GM12878 (cell line): Measurements from ENCODE around the gene RPAP3. TPM values are rescaled to one million over a fixed set of nuclear protein-coding genes. Genes with fewer than 3 reads are reported as not detected.

Experiments used
- ATAC-seq: fragments of 200-7000 bp; cut with Tn5 transposase; 3 replicates; pipeline ENCODE4 v1.9.1; 2020; ENCODE audit warnings: mild to moderate bottlenecking, moderate library complexity
- BruUV-seq: library from RNA; stranded (reverse); fragments of 400-500 nt; replicated peaks from 2 replicates; lab custom pipeline; 2021; lab: Mats Ljungman, UMichigan
- CTCF ChIA-PET: fragments of 300-600 bp; sonication (Branson Sonifier 250); formaldehyde crosslinking; extraction: SDS; loops from one replicate; lab custom pipeline; 2021; ENCODE audit warnings: inconsistent platforms; lab: Yijun Ruan, JAX
- POLR2A ChIA-PET: fragments of 350-600 bp; formaldehyde crosslinking; extraction: SDS; loops from one replicate; lab custom pipeline; 2021; ENCODE audit warnings: inconsistent platforms; lab: Charles Lee
- RAD21 ChIA-PET: fragments of 300-600 bp; sonication (Branson Sonifier 250); formaldehyde crosslinking; loops from one replicate; lab custom pipeline; 2023; ENCODE audit warnings: antibody characterized with exemption; ENCODE audit not compliant: unreplicated experiment; lab: Charles Lee
- SMC1A ChIA-PET: fragments of 300-600 bp; sonication (Branson Sonifier 250); formaldehyde crosslinking; loops from one replicate; lab custom pipeline; 2023; ENCODE audit not compliant: unreplicated experiment, uncharacterized antibody; lab: Charles Lee
- DNase-seq: peaks from one replicate; pipeline ENCODE4 v3.0.0-alpha.2; 2011; ENCODE audit warnings: low read depth, low spot score
- FAIRE-seq: peaks from 3 replicates; lab custom pipeline; 2011; peaks lifted over from hg19 to GRCh38; lab: Jason Lieb, UNC
- H2AFZ ChIP-seq: 2 replicates; pipeline ENCODE4 v1.6.0; 2011; ENCODE audit warnings: low read depth, low read length, control low read depth; ENCODE audit not compliant: control insufficient read depth
- H3K27ac ChIP-seq: 2 replicates; pipeline ENCODE4 v1.5.1; 2011; ENCODE audit warnings: control low read depth; ENCODE audit not compliant: control insufficient read depth, insufficient read depth
- H3K27me3 ChIP-seq, 2 experiments: replicated peaks in 1 of 2; 2 replicates each; pipeline versions ENCODE4 v1.6.0 to v1.6.1; 2011; ENCODE audit warnings: low read length in 1 of 2; ENCODE audit not compliant: control insufficient read depth in 2 of 2, insufficient read depth in 2 of 2
- H3K36me3 ChIP-seq, 2 experiments: 2 replicates each; pipeline ENCODE4 v1.5.1; 2011; ENCODE audit warnings: low read length in 1 of 2; ENCODE audit not compliant: control insufficient read depth in 2 of 2, insufficient read depth in 2 of 2
- H3K4me1 ChIP-seq: 2 replicates; pipeline ENCODE4 v1.6.1; 2011; ENCODE audit warnings: mild to moderate bottlenecking, low read length, moderate library complexity, mixed read lengths; ENCODE audit not compliant: control insufficient read depth, insufficient read depth
- H3K4me2 ChIP-seq: 2 replicates; pipeline ENCODE4 v1.6.0; 2011; ENCODE audit warnings: control low read depth; ENCODE audit not compliant: control insufficient read depth, insufficient read depth
- H3K4me3 ChIP-seq: fragments of 200-600 bp; sonication (generic); 2 replicates; pipeline ENCODE4 v1.5.1; 2016
- H3K79me2 ChIP-seq: 2 replicates; pipeline ENCODE4 v1.6.0; 2011; ENCODE audit warnings: low read length; ENCODE audit not compliant: control insufficient read depth, insufficient read depth
- H3K9ac ChIP-seq: 2 replicates; pipeline ENCODE4 v1.8.0; 2011; ENCODE audit warnings: low read length, control low read depth, mixed read lengths; ENCODE audit not compliant: control insufficient read depth, insufficient read depth
- H3K9me3 ChIP-seq: replicated peaks from 3 replicates; pipeline ENCODE4 v1.5.1; 2011; ENCODE audit warnings: mild to moderate bottlenecking, low read length; ENCODE audit not compliant: control insufficient read depth, insufficient read depth
- H4K20me1 ChIP-seq: 2 replicates; pipeline ENCODE4 v1.6.0; 2011; ENCODE audit not compliant: control insufficient read depth, insufficient read depth
- CREB1 ChIP-seq: IDR thresholded peaks from 2 replicates; pipeline ENCODE4 v1.6.1; 2012; ENCODE audit warnings: low read depth, mild to moderate bottlenecking, inconsistent platforms
- HCFC1 ChIP-seq: fragments of 150-350 bp; IDR thresholded peaks from 2 replicates; pipeline ENCODE4 v1.6.1; 2014; ENCODE audit warnings: low read length
- IKZF1 ChIP-seq: fragments of 450-650 bp; conservative IDR thresholded peaks from 2 replicates; pipeline ENCODE4 v1.6.1; 2017; ENCODE audit warnings: antibody characterized with exemption, mild to moderate bottlenecking
- KLF5 ChIP-seq: fragments of 450-650 bp; IDR thresholded peaks from 2 replicates; pipeline ENCODE4 v1.6.1; 2014; ENCODE audit warnings: mild to moderate bottlenecking; ENCODE audit not compliant: partially characterized antibody
- SUZ12 ChIP-seq: fragments of 200-600 bp; sonication (generic); IDR thresholded peaks from one replicate; pipeline ENCODE4 v1.6.1; 2018; ENCODE audit warnings: antibody characterized with exemption, mild to moderate bottlenecking; ENCODE audit not compliant: unreplicated experiment
- TARDBP ChIP-seq: IDR thresholded peaks from 2 replicates; pipeline ENCODE4 v1.6.1; 2016; ENCODE audit warnings: borderline replicate concordance
- YBX1 ChIP-seq: fragments of 450-650 bp; IDR thresholded peaks from 2 replicates; pipeline ENCODE4 v1.6.1; 2016; ENCODE audit warnings: antibody characterized with exemption
- WGBS: methylation state at CpG from one replicate; pipeline ENCODE4 v1.1.6; 2016; ENCODE audit warnings: low lambda C conversion rate; ENCODE audit not compliant: insufficient replicate concordance, insufficient coverage; ENCODE audit errors: missing lambda C conversion rate; 5-methylcytosine and 5-hydroxymethylcytosine counted together
- in situ Hi-C: fragments of 300-500 bp; cut with MboI; formaldehyde crosslinking; loops from 9 replicates; pipeline ENCODE4 v1.14.3; 2018; ENCODE audit warnings: mixed read lengths
- intact Hi-C: fragments of 100-400 bp; cut with micrococcal nuclease; formaldehyde crosslinking; loops from one replicate; pipeline ENCODE4 v1.14.2; 2022; ENCODE audit not compliant: unreplicated experiment
- polyA plus RNA-seq, 11 experiments: library from polyadenylated mRNA; depleted of rRNA in 4 of 11; unstranded in 6 of 11; stranded (reverse) in 5 of 11; fragments of >200 nt; fragmentation: Nextera tagmentation in 4 of 11; fragmentation: Illumina TruSeq in 1 of 11; extraction: Ambion mirVana in 4 of 11; extraction: Trizol in 1 of 11; gene quantifications; 1 replicate in 1 of 11; 2 replicates in 10 of 11; pipeline versions ENCODE4 v1.2.1 to v1.2.3, GENCODE V29; 2011 to 2016; ENCODE audit warnings: inconsistent platforms in 2 of 11, missing spikeins in 2 of 11, low read depth in 1 of 11
- total RNA-seq, 4 experiments: library from RNA; depleted of rRNA in 3 of 4; stranded (reverse); fragments of >200 nt in 3 of 4; fragmentation: Illumina TruSeq in 1 of 4; extraction: Trizol in 1 of 4; gene quantifications; 2 replicates each; pipeline versions ENCODE4 v1.2.1 to v1.2.3, GENCODE V29; 2013 to 2021
- TF ChIP-seq, protein P1 (sequence below): fragments of 450-650 bp; conservative IDR thresholded peaks from 2 replicates; pipeline ENCODE4 v1.6.1; 2017; ENCODE audit warnings: mild to moderate bottlenecking, moderate library complexity
- TF ChIP-seq, protein P2 (sequence below): IDR thresholded peaks from 2 replicates; pipeline ENCODE4 v1.6.1; 2011; ENCODE audit warnings: mild to moderate bottlenecking, low read depth, low read length, moderate library complexity; ENCODE audit not compliant: insufficient replicate concordance
- TF ChIP-seq, protein P3 (sequence below): IDR thresholded peaks from 2 replicates; pipeline ENCODE4 v1.6.1; 2012; ENCODE audit warnings: improper control_type of control experiment, low read depth, low read length; ENCODE audit not compliant: insufficient replicate concordance
- TF ChIP-seq, protein P4 (sequence below): IDR thresholded peaks from 2 replicates; pipeline ENCODE4 v1.6.1; 2012; ENCODE audit warnings: low read depth, low read length, improper control_type of control experiment
- TF ChIP-seq, protein P5 (sequence below): fragments of 150-350 bp; IDR thresholded peaks from 2 replicates; pipeline ENCODE4 v1.6.1; 2014; ENCODE audit warnings: mild to moderate bottlenecking, low read depth, low read length

RPAP3 gene
- total and polyA plus RNA-seq, 10 of the 15 experiments (the other 5 are each of a cell fraction or from before 2014, with no cell fraction given), result 14.1 to 50.6 (median 28.4) TPM

DNA sequence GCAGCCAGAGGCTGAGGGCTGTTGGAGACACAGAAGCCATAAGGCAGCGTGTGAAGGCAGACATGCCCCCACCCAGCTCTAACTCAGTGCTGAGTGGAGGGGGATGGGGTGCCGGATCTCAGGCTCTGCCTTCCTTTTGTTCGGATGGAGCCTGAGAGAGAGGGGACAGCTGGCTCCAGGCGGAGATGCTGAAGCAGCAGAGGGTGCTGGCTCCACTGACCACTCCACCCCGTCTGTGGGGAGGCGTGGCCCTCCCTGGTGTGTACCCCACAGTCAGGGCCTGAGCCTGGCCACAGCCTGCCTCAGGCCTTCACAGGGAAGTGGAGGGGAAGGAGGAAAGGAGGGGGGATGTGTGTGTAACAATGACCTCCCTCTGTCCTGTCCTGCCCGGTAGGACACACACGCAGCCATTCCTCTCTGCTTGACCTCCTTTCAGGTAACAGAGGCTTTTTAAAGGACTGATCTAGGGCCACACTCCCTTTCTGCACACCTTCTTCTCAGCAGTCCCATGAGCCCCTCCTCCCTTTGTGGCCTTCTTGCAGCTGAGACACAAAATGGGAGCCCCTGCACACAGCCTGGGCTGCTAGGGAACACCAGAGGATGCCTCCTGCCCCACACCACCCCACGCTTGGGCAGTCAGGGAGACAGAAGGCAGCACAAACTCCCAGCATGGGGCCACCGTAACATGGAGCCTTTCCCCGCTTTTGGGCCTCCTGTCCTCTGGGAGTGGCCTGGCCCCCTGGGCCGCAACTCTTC lies 29.1 kb upstream of the RPAP3 start:
- CTCF ChIA-PET, result interaction anchor here (0.5 to 5.4 kb wide), 6 partner anchors 8 to 104 kb away, joined by 3 to 71 read pairs (median 9); no protein-coding TSS in a partner anchor
- RAD21 ChIA-PET, result no interaction called here
- Histone ChIP-seq H3K4me3 (no peak overlapping the region), H3K9me3 (no peaks in the 10 kb centered on the region), H4K20me1 (no peaks in the 10 kb centered on the region), H3K4me2 (no peak overlapping the region), H3K4me1 (peaks cover 7% of the 10 kb centered on the region), H2AFZ (no peak overlapping the region), H3K9ac (no peak overlapping the region), H3K79me2 (no peaks in the 10 kb centered on the region), H3K27ac (no peak overlapping the region), H3K36me3 (no peaks in the 10 kb centered on the region), H3K27me3 (no peaks in the 10 kb centered on the region)
- WGBS, result 57% methylated on average over 12 of the region's 12 CpGs
- SMC1A ChIA-PET, result no interaction called here
- FAIRE-seq, result no peak
- intact Hi-C loops (no loop called here), in situ Hi-C loops (no loop called here)
- no peak for DNase-seq
- ATAC-seq, result no peak
- POLR2A ChIA-PET, result no interaction called here
- BruUV-seq, result no TSS peak
- TF ChIP-seq, protein P1, sequence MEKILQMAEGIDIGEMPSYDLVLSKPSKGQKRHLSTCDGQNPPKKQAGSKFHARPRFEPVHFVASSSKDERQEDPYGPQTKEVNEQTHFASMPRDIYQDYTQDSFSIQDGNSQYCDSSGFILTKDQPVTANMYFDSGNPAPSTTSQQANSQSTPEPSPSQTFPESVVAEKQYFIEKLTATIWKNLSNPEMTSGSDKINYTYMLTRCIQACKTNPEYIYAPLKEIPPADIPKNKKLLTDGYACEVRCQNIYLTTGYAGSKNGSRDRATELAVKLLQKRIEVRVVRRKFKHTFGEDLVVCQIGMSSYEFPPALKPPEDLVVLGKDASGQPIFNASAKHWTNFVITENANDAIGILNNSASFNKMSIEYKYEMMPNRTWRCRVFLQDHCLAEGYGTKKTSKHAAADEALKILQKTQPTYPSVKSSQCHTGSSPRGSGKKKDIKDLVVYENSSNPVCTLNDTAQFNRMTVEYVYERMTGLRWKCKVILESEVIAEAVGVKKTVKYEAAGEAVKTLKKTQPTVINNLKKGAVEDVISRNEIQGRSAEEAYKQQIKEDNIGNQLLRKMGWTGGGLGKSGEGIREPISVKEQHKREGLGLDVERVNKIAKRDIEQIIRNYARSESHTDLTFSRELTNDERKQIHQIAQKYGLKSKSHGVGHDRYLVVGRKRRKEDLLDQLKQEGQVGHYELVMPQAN, result no peak
- TF ChIP-seq HCFC1 (no peak), CREB1 (no peak), TARDBP (no peak), YBX1 (no peak), KLF5 (no peak), IKZF1 (no peak), SUZ12 (no peak)
- TF ChIP-seq, protein P2, sequence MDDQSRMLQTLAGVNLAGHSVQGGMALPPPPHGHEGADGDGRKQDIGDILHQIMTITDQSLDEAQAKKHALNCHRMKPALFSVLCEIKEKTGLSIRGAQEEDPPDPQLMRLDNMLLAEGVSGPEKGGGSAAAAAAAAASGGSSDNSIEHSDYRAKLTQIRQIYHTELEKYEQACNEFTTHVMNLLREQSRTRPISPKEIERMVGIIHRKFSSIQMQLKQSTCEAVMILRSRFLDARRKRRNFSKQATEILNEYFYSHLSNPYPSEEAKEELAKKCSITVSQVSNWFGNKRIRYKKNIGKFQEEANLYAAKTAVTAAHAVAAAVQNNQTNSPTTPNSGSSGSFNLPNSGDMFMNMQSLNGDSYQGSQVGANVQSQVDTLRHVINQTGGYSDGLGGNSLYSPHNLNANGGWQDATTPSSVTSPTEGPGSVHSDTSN, result no peak
- TF ChIP-seq, protein P3, sequence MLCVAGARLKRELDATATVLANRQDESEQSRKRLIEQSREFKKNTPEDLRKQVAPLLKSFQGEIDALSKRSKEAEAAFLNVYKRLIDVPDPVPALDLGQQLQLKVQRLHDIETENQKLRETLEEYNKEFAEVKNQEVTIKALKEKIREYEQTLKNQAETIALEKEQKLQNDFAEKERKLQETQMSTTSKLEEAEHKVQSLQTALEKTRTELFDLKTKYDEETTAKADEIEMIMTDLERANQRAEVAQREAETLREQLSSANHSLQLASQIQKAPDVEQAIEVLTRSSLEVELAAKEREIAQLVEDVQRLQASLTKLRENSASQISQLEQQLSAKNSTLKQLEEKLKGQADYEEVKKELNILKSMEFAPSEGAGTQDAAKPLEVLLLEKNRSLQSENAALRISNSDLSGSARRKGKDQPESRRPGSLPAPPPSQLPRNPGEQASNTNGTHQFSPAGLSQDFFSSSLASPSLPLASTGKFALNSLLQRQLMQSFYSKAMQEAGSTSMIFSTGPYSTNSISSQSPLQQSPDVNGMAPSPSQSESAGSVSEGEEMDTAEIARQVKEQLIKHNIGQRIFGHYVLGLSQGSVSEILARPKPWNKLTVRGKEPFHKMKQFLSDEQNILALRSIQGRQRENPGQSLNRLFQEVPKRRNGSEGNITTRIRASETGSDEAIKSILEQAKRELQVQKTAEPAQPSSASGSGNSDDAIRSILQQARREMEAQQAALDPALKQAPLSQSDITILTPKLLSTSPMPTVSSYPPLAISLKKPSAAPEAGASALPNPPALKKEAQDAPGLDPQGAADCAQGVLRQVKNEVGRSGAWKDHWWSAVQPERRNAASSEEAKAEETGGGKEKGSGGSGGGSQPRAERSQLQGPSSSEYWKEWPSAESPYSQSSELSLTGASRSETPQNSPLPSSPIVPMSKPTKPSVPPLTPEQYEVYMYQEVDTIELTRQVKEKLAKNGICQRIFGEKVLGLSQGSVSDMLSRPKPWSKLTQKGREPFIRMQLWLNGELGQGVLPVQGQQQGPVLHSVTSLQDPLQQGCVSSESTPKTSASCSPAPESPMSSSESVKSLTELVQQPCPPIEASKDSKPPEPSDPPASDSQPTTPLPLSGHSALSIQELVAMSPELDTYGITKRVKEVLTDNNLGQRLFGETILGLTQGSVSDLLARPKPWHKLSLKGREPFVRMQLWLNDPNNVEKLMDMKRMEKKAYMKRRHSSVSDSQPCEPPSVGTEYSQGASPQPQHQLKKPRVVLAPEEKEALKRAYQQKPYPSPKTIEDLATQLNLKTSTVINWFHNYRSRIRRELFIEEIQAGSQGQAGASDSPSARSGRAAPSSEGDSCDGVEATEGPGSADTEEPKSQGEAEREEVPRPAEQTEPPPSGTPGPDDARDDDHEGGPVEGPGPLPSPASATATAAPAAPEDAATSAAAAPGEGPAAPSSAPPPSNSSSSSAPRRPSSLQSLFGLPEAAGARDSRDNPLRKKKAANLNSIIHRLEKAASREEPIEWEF, result no peak
- TF ChIP-seq, protein P4, sequence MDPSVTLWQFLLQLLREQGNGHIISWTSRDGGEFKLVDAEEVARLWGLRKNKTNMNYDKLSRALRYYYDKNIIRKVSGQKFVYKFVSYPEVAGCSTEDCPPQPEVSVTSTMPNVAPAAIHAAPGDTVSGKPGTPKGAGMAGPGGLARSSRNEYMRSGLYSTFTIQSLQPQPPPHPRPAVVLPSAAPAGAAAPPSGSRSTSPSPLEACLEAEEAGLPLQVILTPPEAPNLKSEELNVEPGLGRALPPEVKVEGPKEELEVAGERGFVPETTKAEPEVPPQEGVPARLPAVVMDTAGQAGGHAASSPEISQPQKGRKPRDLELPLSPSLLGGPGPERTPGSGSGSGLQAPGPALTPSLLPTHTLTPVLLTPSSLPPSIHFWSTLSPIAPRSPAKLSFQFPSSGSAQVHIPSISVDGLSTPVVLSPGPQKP, result no peak
- TF ChIP-seq, protein P5, sequence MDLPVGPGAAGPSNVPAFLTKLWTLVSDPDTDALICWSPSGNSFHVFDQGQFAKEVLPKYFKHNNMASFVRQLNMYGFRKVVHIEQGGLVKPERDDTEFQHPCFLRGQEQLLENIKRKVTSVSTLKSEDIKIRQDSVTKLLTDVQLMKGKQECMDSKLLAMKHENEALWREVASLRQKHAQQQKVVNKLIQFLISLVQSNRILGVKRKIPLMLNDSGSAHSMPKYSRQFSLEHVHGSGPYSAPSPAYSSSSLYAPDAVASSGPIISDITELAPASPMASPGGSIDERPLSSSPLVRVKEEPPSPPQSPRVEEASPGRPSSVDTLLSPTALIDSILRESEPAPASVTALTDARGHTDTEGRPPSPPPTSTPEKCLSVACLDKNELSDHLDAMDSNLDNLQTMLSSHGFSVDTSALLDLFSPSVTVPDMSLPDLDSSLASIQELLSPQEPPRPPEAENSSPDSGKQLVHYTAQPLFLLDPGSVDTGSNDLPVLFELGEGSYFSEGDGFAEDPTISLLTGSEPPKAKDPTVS, result no peak
